OCI-LY1 (cell line): ENCODE data around the gene GPR155.

Experiments used
- EZH2 ChIP-seq: fragments of 200-600 bp; sonication (generic), shearing (Covaris generic); IDR thresholded peaks from 2 replicates; pipeline ENCODE4 v1.8.0; 2017; ENCODE audit warnings: borderline replicate concordance, mixed run types, mild to moderate bottlenecking, antibody characterized with exemption, low read length, moderate library complexity, mixed read lengths
- TF ChIP-seq, protein P1 (sequence below): fragments of 200-600 bp; sonication (generic), shearing (Covaris generic); IDR thresholded peaks from 2 replicates; pipeline ENCODE4 v1.5.1; 2017; ENCODE audit warnings: mild to moderate bottlenecking, antibody characterized with exemption, low read length, moderate library complexity, mixed read lengths

DNA sequence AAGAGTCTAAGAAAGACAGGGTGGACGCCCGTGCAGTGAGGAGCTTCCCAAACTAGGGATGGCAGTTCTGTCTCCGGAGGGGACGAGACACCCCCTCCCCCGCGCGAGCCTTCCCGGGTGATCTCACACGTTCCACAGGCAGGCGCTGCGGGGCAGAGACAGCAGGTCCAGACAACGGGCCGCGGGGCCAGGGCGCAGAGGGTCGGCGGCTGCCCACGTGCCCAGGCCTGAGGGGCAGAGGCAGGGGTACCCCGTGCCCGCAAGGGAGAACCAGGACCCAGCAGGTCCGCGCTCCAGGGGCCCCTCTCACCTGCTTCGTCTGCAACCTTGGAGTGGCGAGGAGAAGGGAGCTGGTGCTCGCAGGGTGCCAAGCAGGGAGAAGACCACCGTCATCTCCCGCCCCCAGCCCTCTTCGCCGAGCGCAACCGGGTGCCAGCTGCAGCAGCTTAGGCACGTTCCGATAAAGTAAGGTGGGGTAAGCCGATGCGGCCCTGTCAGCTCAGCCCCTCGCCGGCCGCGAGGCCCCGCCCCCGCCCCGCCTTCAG, at the start of gene GPR155:
- TF ChIP-seq, protein P1, sequence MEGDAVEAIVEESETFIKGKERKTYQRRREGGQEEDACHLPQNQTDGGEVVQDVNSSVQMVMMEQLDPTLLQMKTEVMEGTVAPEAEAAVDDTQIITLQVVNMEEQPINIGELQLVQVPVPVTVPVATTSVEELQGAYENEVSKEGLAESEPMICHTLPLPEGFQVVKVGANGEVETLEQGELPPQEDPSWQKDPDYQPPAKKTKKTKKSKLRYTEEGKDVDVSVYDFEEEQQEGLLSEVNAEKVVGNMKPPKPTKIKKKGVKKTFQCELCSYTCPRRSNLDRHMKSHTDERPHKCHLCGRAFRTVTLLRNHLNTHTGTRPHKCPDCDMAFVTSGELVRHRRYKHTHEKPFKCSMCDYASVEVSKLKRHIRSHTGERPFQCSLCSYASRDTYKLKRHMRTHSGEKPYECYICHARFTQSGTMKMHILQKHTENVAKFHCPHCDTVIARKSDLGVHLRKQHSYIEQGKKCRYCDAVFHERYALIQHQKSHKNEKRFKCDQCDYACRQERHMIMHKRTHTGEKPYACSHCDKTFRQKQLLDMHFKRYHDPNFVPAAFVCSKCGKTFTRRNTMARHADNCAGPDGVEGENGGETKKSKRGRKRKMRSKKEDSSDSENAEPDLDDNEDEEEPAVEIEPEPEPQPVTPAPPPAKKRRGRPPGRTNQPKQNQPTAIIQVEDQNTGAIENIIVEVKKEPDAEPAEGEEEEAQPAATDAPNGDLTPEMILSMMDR = no peak
- TF ChIP-seq EZH2 = no peak
